ENCODE data around the gene ATF1.

The ATF1 gene

GRCh38 chr12:50734409-50735263, 29.3 kb upstream of the ATF1 start:
- TF ChIP-seq CTCF (conservative IDR thresholded peaks at IDR 0.05; ENCODE audit: low read depth, low read length) = peak; percentile 82
- no peak overlapping the region for H3K4me3 ChIP-seq (ENCODE audit: low read depth, low read length)
- peak; percentile 59 for DNase-seq (ENCODE audit: low read depth)

DNA sequence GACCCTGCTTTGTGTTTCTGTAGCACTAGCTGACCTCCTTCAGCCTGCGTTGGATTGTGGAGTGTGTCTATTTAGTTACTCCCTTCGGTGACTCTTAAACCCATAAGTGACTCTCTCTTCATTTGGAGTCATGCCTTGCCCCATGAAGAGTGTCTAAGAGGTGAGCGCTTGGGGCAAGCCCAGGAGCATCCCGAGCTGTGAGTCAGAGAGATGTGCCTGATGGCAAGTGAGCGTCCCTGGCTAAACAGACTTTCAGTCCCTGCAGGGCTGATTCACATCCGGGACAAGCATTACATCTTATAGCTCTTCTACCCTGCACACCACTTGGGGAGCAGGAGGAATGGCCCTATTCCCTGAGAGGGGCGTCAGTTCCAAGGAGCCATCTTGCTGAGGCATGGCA, 24.3 kb upstream of the ATF1 start:
- no peak overlapping the region for H3K4me3 ChIP-seq (ENCODE audit: low read depth, low read length)
- no peak for DNase-seq (ENCODE audit: low read depth)
- no peak for TF ChIP-seq CTCF (conservative IDR thresholded peaks at IDR 0.05; ENCODE audit: low read depth, low read length)

DNA sequence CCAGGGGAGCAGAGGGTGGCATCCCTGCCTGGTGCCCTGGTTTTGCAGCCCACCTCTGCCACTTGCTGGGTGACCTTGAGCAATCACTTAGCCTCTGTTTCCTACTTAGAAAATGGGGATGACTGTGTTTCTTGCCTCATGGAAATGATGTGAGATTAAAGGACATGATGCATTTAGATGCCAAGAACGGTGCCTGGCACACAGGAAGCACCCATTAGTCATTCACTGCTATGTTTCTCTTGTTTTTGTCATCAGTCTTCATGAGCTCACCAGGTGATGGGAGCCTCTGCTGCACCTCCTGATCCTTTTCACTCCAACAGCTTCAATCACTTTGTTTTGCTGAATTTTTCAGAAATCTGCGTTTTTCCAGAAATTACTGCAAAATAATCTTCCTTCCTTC, 23.6 kb upstream of the ATF1 start:
- TF ChIP-seq CTCF (conservative IDR thresholded peaks at IDR 0.05; ENCODE audit: low read depth, low read length) = no peak
- no peak for DNase-seq (ENCODE audit: low read depth)
- H3K4me3 ChIP-seq (ENCODE audit: low read depth, low read length) = no peak overlapping the region

DNA sequence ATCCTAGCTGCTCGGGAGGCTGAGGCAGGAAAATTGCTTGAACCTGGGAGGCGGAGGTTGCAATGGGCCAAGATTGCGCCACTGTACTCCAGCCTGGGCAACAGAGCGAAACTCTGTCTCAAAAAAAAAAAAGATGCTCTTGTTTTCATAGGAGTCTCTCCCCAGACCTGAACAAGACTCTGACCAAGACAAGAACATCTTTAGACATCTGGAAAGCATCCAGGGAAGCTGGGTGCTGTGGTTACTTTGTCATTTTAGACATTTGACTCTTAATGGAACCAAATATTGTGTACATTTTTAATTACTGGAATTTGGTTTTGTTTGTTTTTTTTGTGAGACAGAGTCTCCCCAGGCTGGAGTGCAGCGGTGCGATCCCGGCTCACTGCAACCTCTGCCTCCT, 21.1 kb upstream of the ATF1 start:
- no peak for TF ChIP-seq CTCF (conservative IDR thresholded peaks at IDR 0.05; ENCODE audit: low read depth, low read length)
- H3K4me3 ChIP-seq (ENCODE audit: low read depth, low read length) = no peak overlapping the region
- peak; percentile 60 for DNase-seq (ENCODE audit: low read depth)

DNA sequence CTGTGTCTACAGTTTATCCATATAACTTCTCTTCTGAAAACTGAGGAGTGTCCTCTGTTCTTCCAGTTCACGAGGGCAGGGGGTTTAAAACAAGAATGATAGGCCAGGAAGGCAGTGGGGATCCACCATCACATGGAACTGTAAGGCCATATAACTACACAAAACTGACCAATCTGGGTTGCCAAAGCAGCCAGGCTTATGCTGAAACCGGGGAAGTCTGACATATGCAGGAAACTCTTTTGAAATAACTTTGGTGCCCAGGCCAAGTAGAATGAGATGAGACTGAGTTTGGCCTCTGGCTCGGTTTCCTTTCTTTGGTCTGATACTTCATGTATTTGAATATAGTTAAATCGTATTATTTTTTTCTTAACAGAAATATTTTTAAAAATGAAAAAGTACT, 18.0 kb upstream of the ATF1 start:
- DNase-seq (ENCODE audit: low read depth) = no peak
- no peak overlapping the region for H3K4me3 ChIP-seq (ENCODE audit: low read depth, low read length)
- TF ChIP-seq CTCF (conservative IDR thresholded peaks at IDR 0.05; ENCODE audit: low read depth, low read length) = no peak

DNA sequence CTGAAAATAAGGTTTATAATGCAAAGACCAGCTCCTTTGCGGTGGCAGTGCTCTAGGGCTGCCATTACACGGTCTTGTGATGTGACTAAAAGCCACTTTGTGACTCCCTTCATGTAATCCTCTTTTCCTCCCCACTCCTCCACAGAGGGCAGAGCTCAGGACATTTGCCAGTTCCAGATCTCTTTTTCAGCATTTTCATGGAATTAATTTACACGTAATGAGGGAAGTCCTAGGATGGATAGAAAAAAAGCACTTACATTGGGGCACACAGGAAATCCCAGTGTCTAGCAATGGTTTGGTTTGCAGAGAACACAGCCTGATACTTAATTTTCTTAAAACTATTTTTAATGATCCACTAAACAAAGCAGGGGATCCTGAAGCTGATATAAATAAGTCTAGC, 17.5 kb upstream of the ATF1 start:
- no peak for TF ChIP-seq CTCF (conservative IDR thresholded peaks at IDR 0.05; ENCODE audit: low read depth, low read length)
- DNase-seq (ENCODE audit: low read depth) = no peak
- no peak overlapping the region for H3K4me3 ChIP-seq (ENCODE audit: low read depth, low read length)

GRCh38 chr12:50747817-50748216, 16.1 kb upstream of the ATF1 start:
- no peak overlapping the region for H3K4me3 ChIP-seq (ENCODE audit: low read depth, low read length)
- DNase-seq (ENCODE audit: low read depth) = no peak
- no peak for TF ChIP-seq CTCF (conservative IDR thresholded peaks at IDR 0.05; ENCODE audit: low read depth, low read length)

Data from choroid plexus epithelial cell (primary cell).